GM18511 (cell line): ENCODE measurements around the gene CLIC3.

Source experiments
- ATAC-seq: cut with Tn5 transposase; IDR thresholded peaks from one replicate; pipeline ENCODE4 v1.9.1; 2021; ENCODE audit warnings: mild to moderate bottlenecking, moderate library complexity; ENCODE audit not compliant: unreplicated experiment

Gene CLIC3

GRCh38 chr9:137018761-137019559 lies 22.6 kb upstream of the CLIC3 start:
- no peak for ATAC-seq

DNA sequence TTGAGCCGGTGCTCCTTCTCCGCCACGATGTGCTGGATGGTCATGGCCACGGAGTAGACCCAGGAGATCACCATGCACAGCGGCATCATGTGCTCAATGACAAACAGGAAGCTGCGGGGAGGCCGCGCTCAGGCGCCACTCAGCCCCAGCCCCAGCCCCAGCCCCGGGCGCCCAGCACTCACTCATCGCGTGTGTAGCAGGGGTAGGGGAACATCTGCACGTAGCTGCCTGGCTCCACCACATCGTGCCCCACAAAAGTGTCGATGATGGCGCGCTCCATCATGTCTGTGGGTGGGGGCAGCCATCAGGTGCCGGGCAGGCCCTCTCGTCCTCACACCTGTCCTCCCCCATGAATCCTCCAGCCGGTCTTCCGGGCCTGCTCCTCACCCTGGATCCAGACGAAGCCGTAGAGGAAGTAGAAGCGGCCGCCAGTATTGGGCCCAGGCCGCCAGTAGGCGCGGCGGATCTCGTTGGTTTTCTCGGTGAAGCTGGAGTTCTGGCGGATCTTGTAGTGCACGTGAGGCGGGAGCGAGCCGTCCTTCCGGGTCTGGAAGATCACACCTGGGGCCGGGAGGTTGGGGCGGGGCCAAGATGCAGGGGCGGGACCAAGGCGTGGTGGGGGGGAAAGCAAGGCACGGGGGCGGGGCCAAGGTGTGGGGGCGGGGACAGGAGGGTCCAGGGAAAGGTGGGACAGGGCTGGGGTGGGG lies 21.6 kb upstream of the CLIC3 start:
- no peak for ATAC-seq

- ATAC-seq, result no peak
These were observed 20.7 kb upstream of the CLIC3 start for GRCh38 chr9:137017071-137017470.

DNA sequence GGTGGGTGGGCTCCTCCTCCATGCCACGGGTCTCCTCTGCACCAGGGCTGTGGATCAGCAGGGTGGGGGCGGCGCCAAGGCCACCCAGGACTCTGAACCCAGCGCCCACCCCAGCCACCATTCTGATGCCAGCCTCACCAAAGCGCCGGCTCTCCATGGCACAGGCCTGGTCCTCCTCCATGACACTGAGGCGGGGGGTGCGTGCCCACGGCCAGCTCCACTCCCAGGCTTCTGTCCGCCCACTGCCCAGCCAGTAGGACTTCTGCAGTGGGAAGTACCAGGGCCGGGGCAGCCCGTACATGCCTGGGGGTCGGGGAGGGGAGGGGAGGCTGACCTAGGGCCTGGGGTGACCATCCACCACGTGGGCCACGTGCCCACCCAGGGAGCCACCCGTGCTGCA lies 20.1 kb upstream of the CLIC3 start:
- no peak for ATAC-seq

DNA sequence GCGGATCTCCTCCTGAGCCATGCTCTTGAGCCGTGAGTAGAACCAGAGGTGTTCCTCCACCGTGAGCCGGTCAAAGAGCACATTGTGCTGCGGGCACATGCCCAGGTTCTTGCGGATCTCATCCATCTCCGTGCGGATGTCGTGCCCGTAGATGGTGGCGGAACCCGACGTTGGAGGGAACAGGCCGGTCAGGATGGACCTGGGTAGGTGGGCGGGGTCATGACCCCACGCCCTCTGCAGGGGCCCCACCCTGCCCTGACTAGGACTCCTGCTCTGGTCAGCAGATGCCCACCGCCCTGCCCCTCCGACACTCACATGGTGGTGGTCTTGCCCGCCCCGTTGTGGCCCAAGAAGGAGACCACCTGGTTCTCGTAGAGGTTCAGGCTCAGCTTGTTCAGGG lies 19.6 kb upstream of the CLIC3 start:
- no peak for ATAC-seq

- no peak for ATAC-seq
These were observed 19.2 kb upstream of the CLIC3 start for GRCh38 chr9:137015540-137015930.

DNA sequence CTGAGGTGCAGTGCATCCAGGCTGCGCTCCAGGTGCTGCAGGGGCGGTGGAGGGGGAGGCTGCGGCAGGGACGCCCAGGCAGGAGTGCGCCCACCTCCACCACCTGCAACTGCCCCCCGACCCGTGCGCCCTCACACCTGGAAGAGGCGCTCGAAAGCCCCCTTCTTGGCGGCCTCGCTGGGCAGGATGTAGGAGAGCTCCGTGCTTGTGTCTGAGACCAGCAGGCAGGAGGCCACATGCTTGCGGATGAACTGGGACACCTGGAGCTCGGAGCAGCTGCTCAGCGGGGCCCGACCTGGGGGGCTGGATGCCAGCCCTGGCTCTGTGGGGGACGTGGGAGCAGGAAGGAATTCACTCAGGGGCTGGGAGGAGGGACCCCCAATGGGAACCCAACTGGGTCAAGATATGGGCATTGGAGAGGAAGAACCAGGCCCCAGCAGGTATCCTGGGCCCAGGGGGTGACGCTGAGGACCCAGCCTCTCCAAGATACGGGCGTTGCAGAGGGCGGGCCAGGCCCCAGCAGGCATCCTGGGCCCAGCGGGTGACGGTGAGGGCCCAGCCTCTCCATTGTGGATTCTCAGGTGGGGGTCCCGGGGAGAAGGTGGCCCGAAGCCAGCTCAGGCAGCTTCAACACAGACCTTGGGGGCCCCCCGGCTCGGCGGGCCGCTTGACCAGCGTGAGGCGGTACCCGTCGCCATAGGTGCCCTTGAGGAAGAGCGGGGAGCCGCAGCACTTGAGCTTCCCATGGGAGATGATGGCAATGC lies 18.6 kb upstream of the CLIC3 start:
- ATAC-seq, result no peak

GRCh38 chr9:137014166-137014565 lies 17.8 kb upstream of the CLIC3 start:
- no peak for ATAC-seq

DNA sequence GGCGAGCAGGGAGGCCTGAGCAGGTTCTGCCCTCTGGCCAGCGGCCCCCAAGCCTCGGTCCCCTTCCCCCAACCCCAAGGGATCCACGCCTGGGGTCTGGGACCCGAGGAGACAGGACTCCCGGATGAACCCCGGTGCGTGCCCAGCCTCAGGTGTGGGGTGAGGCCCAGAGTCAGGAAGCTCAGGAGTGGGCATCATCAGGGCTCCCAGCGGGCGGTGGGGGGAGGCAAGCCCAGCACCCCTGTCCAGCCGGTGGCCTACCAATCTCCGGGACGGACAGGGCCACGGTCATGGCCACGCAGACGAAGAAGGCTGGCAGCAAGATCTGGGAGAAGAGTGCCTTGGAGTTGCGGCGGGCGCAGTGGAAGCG lies 17.2 kb upstream of the CLIC3 start:
- no peak for ATAC-seq

DNA sequence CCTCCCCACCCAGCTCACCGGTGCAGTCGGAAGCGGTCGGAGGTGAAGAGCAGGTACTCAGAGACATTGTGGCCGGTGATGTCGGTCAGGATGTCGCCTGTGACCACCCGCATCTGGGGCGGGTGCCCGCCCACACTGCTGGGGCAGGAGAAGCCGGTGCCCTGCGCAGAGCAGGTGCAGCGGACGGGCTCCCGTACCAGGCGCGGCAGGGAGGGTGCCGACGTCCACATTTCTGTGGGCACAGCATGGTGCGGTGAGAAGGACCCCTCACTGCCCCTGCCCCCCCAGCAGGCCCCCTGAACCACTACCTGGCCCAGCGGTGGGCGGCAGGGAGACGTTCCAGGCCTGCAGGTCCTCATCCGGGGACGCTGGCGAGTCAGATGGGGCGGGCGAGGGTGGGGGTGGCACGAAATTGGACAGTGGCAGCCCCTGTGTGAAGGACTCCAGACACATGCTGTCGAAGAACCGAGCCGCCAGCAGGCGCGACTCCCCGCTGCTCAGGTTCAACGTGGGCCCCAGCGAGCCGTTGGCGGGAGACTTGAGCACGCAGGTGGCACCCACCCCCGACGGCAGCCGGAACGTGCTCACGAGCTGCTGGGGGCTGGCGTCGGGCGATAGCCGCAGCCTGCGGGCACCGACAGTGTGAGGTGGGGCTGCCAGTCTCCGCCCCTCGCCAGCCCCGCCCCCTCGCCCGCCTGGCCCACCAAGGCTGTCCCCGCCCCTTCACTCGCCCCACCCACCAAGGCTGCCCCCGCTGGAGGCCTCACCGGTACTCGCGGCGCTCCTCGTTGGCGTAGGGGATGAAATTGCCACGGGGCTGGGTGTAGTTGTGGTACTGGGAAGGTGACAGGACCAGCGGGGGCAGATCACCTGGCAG lies 16.6 kb upstream of the CLIC3 start:
- ATAC-seq, result no peak

GRCh38 chr9:137011907-137012675 lies 15.7 kb upstream of the CLIC3 start:
- ATAC-seq, result no peak

DNA sequence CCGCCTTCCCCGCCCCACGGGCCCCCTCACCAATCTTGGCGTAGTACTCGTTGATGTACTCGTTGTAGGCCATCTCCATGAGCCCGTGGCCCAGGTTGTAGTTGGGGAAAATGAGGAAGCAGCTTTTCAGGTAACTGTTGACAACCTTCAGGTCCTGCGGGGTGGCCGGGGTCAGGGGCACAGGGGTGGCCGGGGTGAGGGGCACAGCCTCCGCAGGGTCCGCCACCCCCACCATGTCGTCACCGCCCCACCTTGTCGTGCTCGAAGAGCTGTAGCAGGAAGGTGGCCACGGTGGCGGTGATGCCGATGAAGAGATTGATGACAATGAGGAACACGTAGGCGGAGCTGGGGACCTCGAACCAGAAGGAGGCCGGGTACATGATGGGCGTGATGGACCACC lies 14.8 kb upstream of the CLIC3 start:
- no peak for ATAC-seq

- no peak for ATAC-seq
These were observed 13.8 kb upstream of the CLIC3 start for GRCh38 chr9:137009938-137010732.

GRCh38 chr9:137009217-137009616 lies 12.8 kb upstream of the CLIC3 start:
- ATAC-seq, result no peak

DNA sequence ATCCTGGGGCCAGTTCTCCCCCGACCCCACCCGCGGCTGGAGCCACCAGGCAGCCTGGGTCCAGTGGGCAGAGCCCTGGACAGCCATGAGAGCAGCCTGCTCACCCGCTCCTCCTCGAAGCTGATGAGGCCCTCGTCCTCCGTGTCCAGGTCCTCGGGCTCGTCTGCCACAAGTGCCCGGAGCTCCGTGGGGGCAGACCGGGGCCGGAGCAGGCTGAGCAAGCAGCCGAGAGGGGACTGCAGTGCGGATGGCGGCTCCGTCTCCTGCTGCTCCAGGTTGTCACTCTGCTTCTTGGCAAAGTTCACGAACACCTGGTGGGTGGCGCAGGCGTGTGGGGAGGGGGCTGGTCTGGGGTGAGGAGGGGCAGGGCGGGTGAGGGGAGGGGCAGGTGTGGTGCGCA lies 11.9 kb upstream of the CLIC3 start:
- no peak for ATAC-seq

DNA sequence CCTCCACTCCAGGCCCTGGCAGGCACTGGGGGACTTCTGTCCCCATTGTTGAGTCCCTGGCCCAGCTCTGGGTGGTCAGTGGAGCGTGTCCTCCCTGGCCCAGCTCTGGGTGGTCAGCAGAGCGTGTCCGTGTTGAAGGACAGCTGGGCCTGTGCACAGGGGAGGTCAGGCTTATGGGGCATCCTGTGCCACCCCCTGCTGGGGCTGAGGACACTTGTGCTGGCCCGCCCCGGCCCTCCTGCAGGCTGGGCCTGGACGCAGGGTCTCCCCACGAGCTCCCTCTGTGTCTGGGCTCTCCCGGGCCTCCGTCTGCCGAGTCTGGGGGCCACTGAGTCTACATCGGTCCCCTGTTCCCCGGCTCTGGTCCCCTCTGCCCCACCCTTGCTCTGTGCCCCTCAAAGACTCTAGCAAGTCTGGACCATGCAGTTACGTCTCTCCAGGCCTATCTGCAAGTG lies 11.5 kb upstream of the CLIC3 start:
- ATAC-seq, result no peak

- ATAC-seq, result no peak
These were observed 10.9 kb upstream of the CLIC3 start for GRCh38 chr9:137007108-137007815.

- no peak for ATAC-seq
These were observed 10.0 kb upstream of the CLIC3 start for GRCh38 chr9:137006116-137007003.
